ENCODE measurements around the gene GJB3.

The GJB3 gene

DNA sequence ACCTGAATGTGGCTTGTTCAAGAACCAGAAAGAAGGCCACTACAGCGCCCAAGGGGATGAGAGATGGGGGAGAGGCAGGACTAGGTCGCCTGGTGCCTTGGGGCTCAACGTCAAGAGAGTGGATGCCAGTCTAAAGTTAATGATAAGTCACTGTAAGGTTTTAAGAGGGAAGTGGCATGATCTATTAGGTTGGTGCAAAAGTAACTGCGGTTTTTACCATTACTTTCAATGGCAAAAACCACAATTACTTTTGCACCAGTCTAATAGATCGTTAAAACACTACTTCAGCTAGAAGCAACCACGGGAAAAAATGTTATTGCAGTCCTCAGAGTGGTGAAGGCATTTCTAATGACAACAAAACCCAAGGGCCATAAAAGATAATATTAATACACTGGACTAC lies 2.6 kb upstream of the GJB3 start:
- Histone ChIP-seq H3K4me3 (ENCODE audit: low read depth in 1 of 2, low read length in 2 of 2) (no peak overlapping the region), H3K4me1 (ENCODE audit: insufficient read depth, low read length) (no peaks in the 10 kb centered on the region), H3K36me3 (ENCODE audit: insufficient read depth, low read length) (no peaks in the 10 kb centered on the region), H4K20me1 (ENCODE audit: insufficient read depth, low read length) (no peaks in the 10 kb centered on the region), H3K4me2 (ENCODE audit: insufficient read depth, low read length) (no peak overlapping the region), H3K27me3 (ENCODE audit: insufficient read depth, low read length, poor library complexity) (peaks cover 10% of the 10 kb centered on the region), H3K9me3 (ENCODE audit: insufficient read depth, low read length, severe bottlenecking) (no peaks in the 10 kb centered on the region), H3K27ac (ENCODE audit: low read length) (no peak overlapping the region), H2AFZ (ENCODE audit: low read depth, low read length) (no peak overlapping the region), H3K9ac (ENCODE audit: low read depth, low read length) (no peak overlapping the region), H3K79me2 (ENCODE audit: insufficient read depth, low read length) (no peaks in the 10 kb centered on the region)
- TF ChIP-seq, protein P1, sequence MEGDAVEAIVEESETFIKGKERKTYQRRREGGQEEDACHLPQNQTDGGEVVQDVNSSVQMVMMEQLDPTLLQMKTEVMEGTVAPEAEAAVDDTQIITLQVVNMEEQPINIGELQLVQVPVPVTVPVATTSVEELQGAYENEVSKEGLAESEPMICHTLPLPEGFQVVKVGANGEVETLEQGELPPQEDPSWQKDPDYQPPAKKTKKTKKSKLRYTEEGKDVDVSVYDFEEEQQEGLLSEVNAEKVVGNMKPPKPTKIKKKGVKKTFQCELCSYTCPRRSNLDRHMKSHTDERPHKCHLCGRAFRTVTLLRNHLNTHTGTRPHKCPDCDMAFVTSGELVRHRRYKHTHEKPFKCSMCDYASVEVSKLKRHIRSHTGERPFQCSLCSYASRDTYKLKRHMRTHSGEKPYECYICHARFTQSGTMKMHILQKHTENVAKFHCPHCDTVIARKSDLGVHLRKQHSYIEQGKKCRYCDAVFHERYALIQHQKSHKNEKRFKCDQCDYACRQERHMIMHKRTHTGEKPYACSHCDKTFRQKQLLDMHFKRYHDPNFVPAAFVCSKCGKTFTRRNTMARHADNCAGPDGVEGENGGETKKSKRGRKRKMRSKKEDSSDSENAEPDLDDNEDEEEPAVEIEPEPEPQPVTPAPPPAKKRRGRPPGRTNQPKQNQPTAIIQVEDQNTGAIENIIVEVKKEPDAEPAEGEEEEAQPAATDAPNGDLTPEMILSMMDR (IDR thresholded peaks at IDR 0.05; ENCODE audit: borderline replicate concordance, extremely low read depth, low read length, poor library complexity, severe bottlenecking) = no peak
- TF ChIP-seq EZH2 (IDR thresholded peaks at IDR 0.05; ENCODE audit: borderline replicate concordance, low read depth, low read length, severe bottlenecking) = no peak
- no peak for DNase-seq
- ATAC-seq (ENCODE audit: insufficient read depth, low read depth) = no peak

DNA sequence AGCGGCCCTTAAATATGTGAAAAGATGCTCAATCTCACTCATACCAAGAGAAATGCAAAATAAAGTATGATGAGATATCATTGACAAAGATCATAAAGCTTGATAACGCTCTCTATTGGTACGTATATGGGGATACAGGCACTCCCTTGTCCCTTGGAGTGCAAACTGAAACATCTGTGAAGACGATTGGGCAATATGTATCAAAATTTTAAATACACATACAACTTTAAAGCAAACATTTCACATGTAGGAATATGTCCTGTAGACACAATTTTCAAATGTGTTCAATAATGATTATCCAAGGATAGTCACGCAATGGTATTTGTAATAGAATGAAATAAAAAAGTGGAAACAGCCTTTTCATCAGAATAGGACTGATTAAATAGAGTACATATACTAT lies 2.0 kb upstream of the GJB3 start:
- H3K79me2 ChIP-seq (ENCODE audit: insufficient read depth, low read length) = no peaks in the 10 kb centered on the region
- H3K36me3 ChIP-seq (ENCODE audit: insufficient read depth, low read length) = no peaks in the 10 kb centered on the region
- no peak overlapping the region for H3K4me3 ChIP-seq (ENCODE audit: low read depth in 1 of 2, low read length in 2 of 2)
- ATAC-seq (ENCODE audit: insufficient read depth, low read depth) (no peak), DNase-seq (no peak)
- no peak overlapping the region for H2AFZ ChIP-seq (ENCODE audit: low read depth, low read length)
- H3K27ac ChIP-seq (ENCODE audit: low read length) = no peak overlapping the region
- H3K4me2 ChIP-seq (ENCODE audit: insufficient read depth, low read length) = no peak overlapping the region
- H4K20me1 ChIP-seq (ENCODE audit: insufficient read depth, low read length) = no peaks in the 10 kb centered on the region
- H3K9ac ChIP-seq (ENCODE audit: low read depth, low read length) = no peak overlapping the region
- peaks cover 10% of the 10 kb centered on the region for H3K27me3 ChIP-seq (ENCODE audit: insufficient read depth, low read length, poor library complexity)
- TF ChIP-seq EZH2 (IDR thresholded peaks at IDR 0.05; ENCODE audit: borderline replicate concordance, low read depth, low read length, severe bottlenecking) = no peak
- TF ChIP-seq, protein P1 (IDR thresholded peaks at IDR 0.05; ENCODE audit: borderline replicate concordance, extremely low read depth, low read length, poor library complexity, severe bottlenecking) = no peak
- no peaks in the 10 kb centered on the region for H3K9me3 ChIP-seq (ENCODE audit: insufficient read depth, low read length, severe bottlenecking)
- no peaks in the 10 kb centered on the region for H3K4me1 ChIP-seq (ENCODE audit: insufficient read depth, low read length)

- DNase-seq (no peak), ATAC-seq (ENCODE audit: insufficient read depth, low read depth) (no peak)
- no peak overlapping the region for H3K4me2 ChIP-seq (ENCODE audit: insufficient read depth, low read length)
- H3K4me1 ChIP-seq (ENCODE audit: insufficient read depth, low read length) = no peaks in the 10 kb centered on the region
- no peaks in the 10 kb centered on the region for H3K36me3 ChIP-seq (ENCODE audit: insufficient read depth, low read length)
- no peaks in the 10 kb centered on the region for H4K20me1 ChIP-seq (ENCODE audit: insufficient read depth, low read length)
- H2AFZ ChIP-seq (ENCODE audit: low read depth, low read length) = no peak overlapping the region
- TF ChIP-seq EZH2 (IDR thresholded peaks at IDR 0.05; ENCODE audit: borderline replicate concordance, low read depth, low read length, severe bottlenecking) = no peak
- TF ChIP-seq, protein P1 (IDR thresholded peaks at IDR 0.05; ENCODE audit: borderline replicate concordance, extremely low read depth, low read length, poor library complexity, severe bottlenecking) = no peak
- no peak overlapping the region for H3K9ac ChIP-seq (ENCODE audit: low read depth, low read length)
- no peak overlapping the region for H3K4me3 ChIP-seq (ENCODE audit: low read depth in 1 of 2, low read length in 2 of 2)
- H3K27me3 ChIP-seq (ENCODE audit: insufficient read depth, low read length, poor library complexity) = peaks cover 10% of the 10 kb centered on the region
- no peaks in the 10 kb centered on the region for H3K79me2 ChIP-seq (ENCODE audit: insufficient read depth, low read length)
- H3K27ac ChIP-seq (ENCODE audit: low read length) = no peak overlapping the region
- H3K9me3 ChIP-seq (ENCODE audit: insufficient read depth, low read length, severe bottlenecking) = no peaks in the 10 kb centered on the region
Measured at GRCh38 chr1:34779526-34779925, 1.5 kb upstream of the GJB3 start.

DNA sequence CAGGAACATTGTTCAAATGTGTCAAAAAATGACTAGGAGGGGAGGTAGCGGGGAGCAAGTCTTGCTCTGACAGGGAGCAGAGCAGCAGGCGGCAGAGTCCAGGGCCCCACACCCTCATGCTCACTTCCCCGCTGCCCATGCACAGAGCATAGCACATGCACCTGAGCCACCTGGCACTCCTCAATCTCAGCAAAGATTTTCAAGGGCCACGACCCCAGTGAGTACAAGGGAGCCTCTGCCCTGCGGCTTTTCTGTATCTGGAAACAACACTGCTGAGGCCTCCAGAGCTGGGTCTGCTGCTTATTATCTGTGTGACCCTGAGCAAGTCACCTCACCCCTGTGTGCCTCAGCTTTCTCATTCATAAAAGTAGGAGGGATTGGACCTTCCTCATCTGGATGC lies 1.1 kb upstream of the GJB3 start:
- TF ChIP-seq EZH2 (IDR thresholded peaks at IDR 0.05; ENCODE audit: borderline replicate concordance, low read depth, low read length, severe bottlenecking) = no peak
- TF ChIP-seq, protein P1 (IDR thresholded peaks at IDR 0.05; ENCODE audit: borderline replicate concordance, extremely low read depth, low read length, poor library complexity, severe bottlenecking) = no peak
- H3K36me3 ChIP-seq (ENCODE audit: insufficient read depth, low read length) = no peaks in the 10 kb centered on the region
- H3K9me3 ChIP-seq (ENCODE audit: insufficient read depth, low read length, severe bottlenecking) = no peaks in the 10 kb centered on the region
- no peak overlapping the region for H3K9ac ChIP-seq (ENCODE audit: low read depth, low read length)
- H3K79me2 ChIP-seq (ENCODE audit: insufficient read depth, low read length) = no peaks in the 10 kb centered on the region
- H3K27ac ChIP-seq (ENCODE audit: low read length) = no peak overlapping the region
- H3K4me1 ChIP-seq (ENCODE audit: insufficient read depth, low read length) = no peaks in the 10 kb centered on the region
- no peak for ATAC-seq (ENCODE audit: insufficient read depth, low read depth)
- H3K27me3 ChIP-seq (ENCODE audit: insufficient read depth, low read length, poor library complexity) = peaks cover 10% of the 10 kb centered on the region
- no peaks in the 10 kb centered on the region; the same call in 1 of the 2 replicates for H4K20me1 ChIP-seq (ENCODE audit: insufficient read depth, low read length)
- no peak overlapping the region for H3K4me3 ChIP-seq (ENCODE audit: low read depth in 1 of 2, low read length in 2 of 2)
- H3K4me2 ChIP-seq (ENCODE audit: insufficient read depth, low read length) = no peak overlapping the region
- DNase-seq = no peak
- no peak overlapping the region for H2AFZ ChIP-seq (ENCODE audit: low read depth, low read length)

Measured in DND-41 (cell line).